ENCODE results near the gene AIG1.

DNA sequence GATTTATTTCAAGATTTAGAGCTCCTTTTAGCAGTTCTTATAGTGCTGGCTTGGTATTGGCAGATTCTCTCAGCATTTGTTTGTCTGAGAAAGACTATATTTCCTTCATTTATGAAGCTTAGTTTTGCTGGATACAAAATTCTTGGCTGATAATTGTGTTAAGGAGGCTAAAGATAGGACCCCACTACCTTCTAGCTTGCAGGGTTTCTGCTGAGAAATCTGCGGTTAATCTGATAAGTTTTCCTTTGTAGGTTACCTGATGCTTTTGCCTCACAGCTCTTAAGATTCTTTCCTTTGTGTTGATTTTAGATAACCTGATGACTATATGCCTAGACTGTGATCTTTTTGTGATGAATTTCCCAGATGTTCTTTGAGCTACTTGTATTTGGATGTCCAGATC lies 114.3 kb downstream of the AIG1 start:
- no peak for TF ChIP-seq POLR2AphosphoS5 (IDR thresholded peaks at IDR 0.05; ENCODE audit: borderline replicate concordance, low read depth, low read length)
- no peak for TF ChIP-seq EZH2 (IDR thresholded peaks at IDR 0.05)
- no peak for TF ChIP-seq FOXP2 (optimal IDR thresholded peaks at IDR 0.05; ENCODE audit: control extremely low read depth, extremely low read length, insufficient read depth)

Measured in SK-N-MC (cell line).